Measurements from ENCODE around the gene SRSF4. TPM values are rescaled to one million over a fixed set of nuclear protein-coding genes. Genes with fewer than 3 reads are reported as not detected.
A peak's percentile ranks its signal among the peaks of the same experiment; 100 is the strongest.

Gene SRSF4
- total RNA-seq = 89.0 TPM
- long read RNA-seq, transcript SRSF4-201 (6 exons, 2,387 nt) = major isoform, 210 of 274 reads
- long read RNA-seq, transcript SRSF4-202 (5 exons, 1,264 nt) = minor isoform, 7 of 274 reads
- long read RNA-seq, partial matches to known transcripts = 14 of 274 reads
- long read RNA-seq, other reads (novel, unspliced or antisense) = 43 of 274 reads

- Histone ChIP-seq H3K27me3 (no peaks in the 10 kb centered on the region), H3K4me3 (peak within 1 kb of the TSS; percentile 90), H3K27ac (peak within 1 kb of the TSS; percentile 100), H3K9me3 (no peaks in the 10 kb centered on the region), H3K36me3 (no peaks in the 10 kb centered on the region), H3K4me1 (peaks cover 43% of the 10 kb centered on the region)
- intact Hi-C loops (cut with DNase I) = no loop called here
- ATAC-seq (peak; percentile 98), DNase-seq (peak; percentile 100)
- peak; percentile 80 for TF ChIP-seq CTCF (IDR thresholded peaks at IDR 0.05)
Observed at GRCh38 chr1:29181413-29182225, at the start of gene SRSF4. Gene SRSF4, minus strand, starts transcription at chr1:29181900. Its CDS starts 148 bp downstream, at chr1:29181752.

GRCh38 chr1:29230553-29231378 lies 49.1 kb upstream of the SRSF4 start, which contains the start of gene MECR:
Gene MECR, minus strand, starts transcription at chr1:29230934. Its CDS starts 28 bp downstream, at chr1:29230906.
- Histone ChIP-seq H3K27ac (peak within 1 kb of the TSS; percentile 80), H3K4me3 (peak within 1 kb of the TSS; percentile 88), H3K27me3 (no peaks in the 10 kb centered on the region), H3K36me3 (no peaks in the 10 kb centered on the region), H3K9me3 (no peaks in the 10 kb centered on the region), H3K4me1 (no peaks in the 10 kb centered on the region)
- ATAC-seq (peak; percentile 99), DNase-seq (peak; percentile 97)
- TF ChIP-seq CTCF (IDR thresholded peaks at IDR 0.05) = no peak
- intact Hi-C loops (cut with DNase I) = no loop called here

- peak overlapping the region; percentile 80 for H3K27ac ChIP-seq
- intact Hi-C loops (cut with DNase I) = no loop called here
- no peak for ATAC-seq
Observed at GRCh38 chr1:29230204-29230552, 48.5 kb upstream of the SRSF4 start.

GRCh38 chr1:29227511-29227910 lies 45.8 kb upstream of the SRSF4 start:
- H3K36me3 ChIP-seq = peaks cover 10% of the 10 kb centered on the region
- ATAC-seq = no peak
- TF ChIP-seq CTCF (IDR thresholded peaks at IDR 0.05) = no peak
- intact Hi-C loops (cut with DNase I) = no loop called here
- no peaks in the 10 kb centered on the region for H3K4me1 ChIP-seq
- DNase-seq = no peak
- H3K9me3 ChIP-seq = no peaks in the 10 kb centered on the region
- no peak overlapping the region for H3K27ac ChIP-seq
- no peak overlapping the region for H3K4me3 ChIP-seq
- no peaks in the 10 kb centered on the region for H3K27me3 ChIP-seq

More at GRCh38 chr1:29230204-29230552, 48.5 kb upstream of the SRSF4 start:
- H3K36me3 ChIP-seq = no peaks in the 10 kb centered on the region
- H3K4me1 ChIP-seq = no peaks in the 10 kb centered on the region
- no peak for TF ChIP-seq CTCF (IDR thresholded peaks at IDR 0.05)
- DNase-seq = no peak
- H3K4me3 ChIP-seq = peak overlapping the region; percentile 88
- no peaks in the 10 kb centered on the region for H3K27me3 ChIP-seq
- H3K9me3 ChIP-seq = no peaks in the 10 kb centered on the region

- Histone ChIP-seq H3K27ac (no peak overlapping the region), H3K4me3 (no peak overlapping the region), H3K9me3 (no peaks in the 10 kb centered on the region), H3K36me3 (peaks cover 15% of the 10 kb centered on the region), H3K4me1 (no peaks in the 10 kb centered on the region), H3K27me3 (no peaks in the 10 kb centered on the region)
- DNase-seq = no peak
- no peak for ATAC-seq
- intact Hi-C loops (cut with DNase I) = no loop called here
- no peak for TF ChIP-seq CTCF (IDR thresholded peaks at IDR 0.05)
Observed at GRCh38 chr1:29225361-29225760, 43.7 kb upstream of the SRSF4 start.

Data from upper lobe of right lung (tissue), 1 donor.